GM15510 (cell line): ENCODE measurements around the gene IFRD2.

Experiments used
- POLR2A ChIP-seq: IDR thresholded peaks from 3 replicates; pipeline ENCODE4 v1.6.1; 2011; ENCODE audit warnings: borderline replicate concordance; ENCODE audit not compliant: insufficient read length; ENCODE audit errors: extremely low read depth

Gene IFRD2

GRCh38 chr3:50319181-50319893, 27.1 kb upstream of the IFRD2 start:
- TF ChIP-seq POLR2A = no peak

DNA sequence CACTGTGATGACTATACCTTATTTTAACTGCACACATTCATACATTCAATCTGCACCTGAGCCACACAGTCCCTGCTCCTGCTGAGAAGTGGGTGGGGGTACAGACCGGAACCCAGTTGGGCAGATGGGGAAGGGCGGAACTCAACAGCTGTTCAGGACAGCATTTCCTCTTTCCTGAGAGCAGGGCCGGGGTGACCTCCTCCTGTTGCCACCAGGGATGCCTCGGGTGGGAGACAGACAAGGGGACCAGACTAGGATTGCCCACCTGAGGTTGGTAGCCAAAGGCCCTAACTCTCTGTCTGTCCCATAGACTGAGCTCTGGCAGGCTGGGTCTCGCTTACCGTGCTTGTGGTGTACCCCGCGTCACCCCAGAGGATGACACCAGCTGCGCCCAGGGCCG, 26.4 kb upstream of the IFRD2 start:
- no peak for TF ChIP-seq POLR2A

DNA sequence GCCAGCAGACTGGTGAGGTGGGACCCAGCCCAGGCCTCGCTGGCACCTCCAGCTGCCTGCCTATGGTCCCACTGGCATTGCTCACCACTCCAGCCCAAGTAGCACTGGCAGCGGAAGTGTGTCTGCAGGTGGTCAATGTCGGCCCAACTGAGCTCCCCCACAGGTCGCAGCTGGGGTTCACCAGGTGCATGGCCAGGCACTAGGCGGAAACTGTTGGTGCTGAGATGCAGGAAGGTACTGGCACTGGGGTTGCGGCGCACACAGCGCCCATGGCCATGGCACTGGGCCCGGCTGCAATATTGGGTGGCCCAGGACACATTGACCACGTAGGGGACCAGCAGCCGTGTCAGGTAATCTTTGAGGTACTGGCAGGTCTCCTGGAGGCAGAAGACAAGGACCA, 25.9 kb upstream of the IFRD2 start:
- TF ChIP-seq POLR2A = no peak

GRCh38 chr3:50317300-50317699, 25.1 kb upstream of the IFRD2 start:
- no peak for TF ChIP-seq POLR2A

- TF ChIP-seq POLR2A = no peak
These were observed 24.5 kb upstream of the IFRD2 start for GRCh38 chr3:50316657-50317242.

DNA sequence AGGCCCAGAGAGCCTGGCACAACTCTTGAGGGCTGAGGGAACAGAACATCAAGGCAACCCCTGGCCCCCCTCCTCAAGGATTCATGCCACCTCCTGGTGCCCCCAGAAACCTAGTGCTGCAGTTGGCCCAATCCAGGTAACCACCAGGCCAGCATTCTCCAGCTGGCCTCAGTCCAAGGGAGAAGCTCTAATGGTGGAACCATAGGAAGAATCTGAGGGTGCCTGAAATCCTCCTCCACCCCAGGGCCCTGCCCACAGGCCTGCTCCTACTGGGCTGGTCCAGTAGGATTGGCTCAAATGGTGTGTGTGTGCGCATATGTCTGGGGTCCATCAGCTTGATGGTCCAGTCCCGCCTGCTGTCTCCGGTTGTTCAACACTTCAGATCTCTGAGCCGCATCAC, 22.6 kb upstream of the IFRD2 start:
- TF ChIP-seq POLR2A = no peak

DNA sequence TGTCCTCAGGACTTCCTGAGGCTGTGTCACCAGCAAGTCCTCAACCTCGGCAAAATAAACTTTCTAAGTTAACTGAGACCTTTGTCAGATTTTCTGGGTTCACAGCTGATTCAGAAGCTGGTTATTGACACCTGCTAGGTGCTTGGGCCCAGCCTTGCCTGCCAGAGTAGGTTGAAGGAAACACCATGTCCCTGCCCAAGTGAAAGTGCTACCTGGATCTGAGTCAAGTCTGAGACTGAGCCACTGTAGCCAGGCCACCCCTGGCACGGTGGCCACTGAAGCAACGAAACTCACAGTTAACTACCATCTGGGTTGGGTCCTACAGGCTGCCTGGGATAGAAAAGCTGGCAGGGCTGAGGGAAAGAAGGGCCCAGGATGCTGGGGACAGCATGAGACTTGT, 22.1 kb upstream of the IFRD2 start:
- no peak for TF ChIP-seq POLR2A

- no peak for TF ChIP-seq POLR2A
These were observed 12.4 kb upstream of the IFRD2 start for GRCh38 chr3:50304601-50305000.

DNA sequence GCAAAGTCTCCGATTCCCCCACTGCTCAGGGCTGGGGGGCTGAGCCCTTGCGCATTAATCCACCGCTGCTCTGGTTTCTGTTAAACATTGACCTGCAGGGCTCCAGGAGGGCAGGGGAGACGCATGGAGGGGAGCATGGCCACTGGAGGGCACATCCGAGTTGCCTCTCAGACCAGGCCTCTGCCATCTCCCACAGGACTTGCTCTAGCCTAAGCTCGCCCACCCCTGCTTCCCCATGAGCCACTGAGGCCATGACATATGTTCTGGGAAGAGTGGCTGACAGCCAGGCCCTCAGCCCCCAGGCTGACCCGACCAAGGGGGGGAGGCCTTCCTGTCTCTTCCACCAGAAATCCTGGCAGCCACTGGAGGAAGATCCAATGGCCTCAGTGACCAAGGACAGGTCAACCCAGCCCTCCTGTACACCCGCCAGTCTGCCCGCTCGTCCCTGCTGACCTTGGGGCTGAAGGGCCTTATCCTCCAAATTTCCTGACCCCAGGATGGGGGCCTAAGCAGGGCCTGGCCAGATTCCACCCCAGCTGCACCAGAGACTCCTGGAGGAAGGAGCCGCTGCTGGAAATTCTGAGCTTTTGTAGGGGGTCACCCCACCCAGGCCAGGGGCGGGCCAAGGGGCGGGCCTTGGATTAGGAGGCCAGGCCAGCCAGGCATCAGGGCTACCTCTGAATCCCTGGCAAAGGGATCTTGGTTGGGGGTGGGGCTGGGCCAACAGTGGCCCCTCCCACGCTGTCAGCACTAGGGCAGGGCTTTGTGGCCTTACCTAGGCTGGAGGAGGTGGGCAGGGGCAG, 11.0 kb upstream of the IFRD2 start, which contains the start of gene HYAL1:
TSS of gene HYAL1 (minus strand) at position 562 of the 803 bp plus-strand sequence. CDS start 618 bp downstream, outside the sequence.
- no peak for TF ChIP-seq POLR2A

DNA sequence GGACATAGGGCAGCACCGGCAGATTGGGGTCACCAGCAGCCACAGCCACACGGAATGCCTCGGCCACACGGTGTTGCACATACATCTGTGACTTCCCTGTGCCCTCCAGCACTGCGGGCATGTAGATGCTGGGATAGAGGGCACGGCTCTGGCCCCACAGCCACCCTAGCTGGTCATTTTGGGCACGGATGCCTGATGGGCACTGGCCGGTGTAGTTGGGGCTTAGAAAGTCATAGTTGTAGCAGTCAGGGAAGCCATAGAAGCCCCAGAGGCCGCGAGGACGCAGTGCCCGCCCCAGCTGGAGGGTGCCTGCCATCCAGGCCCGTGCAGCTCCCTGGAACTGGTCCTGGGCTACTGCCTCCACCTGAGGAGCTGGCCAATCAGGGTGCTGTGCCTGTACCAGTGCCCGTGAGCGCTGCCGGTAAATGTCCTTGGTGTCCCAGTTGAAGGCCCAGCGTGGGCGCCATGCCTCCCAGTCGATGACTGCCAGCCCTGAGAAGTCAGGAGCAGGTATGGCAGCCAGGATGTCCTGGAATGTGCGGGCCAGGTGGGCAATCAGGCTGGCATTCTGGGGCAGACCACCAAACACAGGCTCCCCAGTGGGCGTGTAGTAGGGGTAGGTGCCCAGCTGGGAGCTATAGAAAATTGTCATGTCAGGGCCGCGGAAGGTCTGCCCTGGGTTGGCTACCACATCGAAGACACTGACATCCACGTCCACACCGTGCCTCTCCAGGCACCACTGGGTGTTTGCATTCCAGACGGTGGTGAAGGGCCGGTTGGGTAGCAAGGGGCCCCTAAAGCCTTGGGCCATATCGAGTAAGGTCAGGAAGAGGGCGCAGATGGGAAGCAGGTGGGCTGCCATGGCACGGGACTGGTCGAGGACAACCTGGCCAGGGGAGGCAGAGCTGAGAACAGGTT, 10.1 kb upstream of the IFRD2 start:
- TF ChIP-seq POLR2A = no peak

DNA sequence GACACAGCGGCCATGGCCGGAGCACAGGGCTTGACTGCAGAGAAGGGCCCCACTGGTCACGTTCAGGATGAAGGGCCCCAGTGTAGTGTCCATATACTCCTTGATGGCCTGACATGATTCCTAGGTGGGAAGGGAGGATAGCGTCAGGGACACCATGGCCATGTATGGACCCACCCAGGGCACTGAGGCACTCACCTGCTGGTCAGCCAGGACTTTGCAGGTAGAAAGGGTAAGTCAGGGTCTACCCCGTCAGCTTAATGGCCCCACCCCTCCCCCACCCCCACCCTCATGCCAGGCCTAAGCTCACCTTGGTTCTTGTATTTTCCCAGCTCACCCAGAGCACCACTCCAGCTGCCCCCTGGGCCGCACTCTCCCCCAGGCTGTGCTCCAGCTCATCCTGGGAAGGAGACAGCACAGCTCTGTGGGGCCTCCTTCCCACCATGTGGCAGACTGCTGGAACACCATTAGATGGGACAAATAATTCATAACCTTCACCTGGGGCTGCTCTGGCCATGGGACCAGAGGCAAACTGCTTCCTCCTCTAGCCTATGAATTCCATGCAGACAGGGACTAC, 8.5 kb upstream of the IFRD2 start:
- TF ChIP-seq POLR2A = no peak

DNA sequence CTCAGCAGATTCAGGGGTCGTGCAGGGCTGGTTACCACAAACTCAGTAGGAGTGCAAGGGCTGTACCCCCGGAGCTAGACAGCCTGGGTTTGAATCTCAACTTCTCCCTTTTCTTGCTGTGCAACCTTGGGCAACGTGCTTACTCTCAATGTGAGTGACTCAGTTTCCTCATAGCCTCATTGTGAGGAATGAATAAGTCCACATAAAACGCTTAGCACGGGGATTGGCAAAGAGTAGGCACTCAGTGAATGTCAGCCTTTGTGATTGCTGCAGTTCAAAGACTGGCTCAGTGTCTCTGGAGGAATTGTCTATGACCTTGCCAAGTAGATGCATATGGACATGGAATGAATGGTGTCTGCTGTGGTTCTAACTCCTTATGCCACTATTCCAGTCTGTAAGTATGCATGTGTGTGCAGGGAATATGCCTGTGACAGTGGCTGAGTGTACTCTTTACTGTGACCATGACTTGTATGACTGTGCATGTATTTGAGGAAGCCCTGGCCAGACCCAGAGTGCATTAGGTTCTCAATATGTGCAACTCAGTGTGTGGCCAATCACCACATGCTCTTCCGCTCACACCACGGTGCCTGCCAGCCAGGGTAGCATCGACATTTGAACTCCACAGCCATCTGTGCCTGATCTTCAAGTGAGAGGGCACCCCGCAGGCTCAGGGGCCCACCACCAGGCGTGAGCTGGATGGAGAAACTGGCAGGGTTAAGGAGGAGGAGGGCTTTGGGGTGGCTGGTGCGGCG, 7.9 kb upstream of the IFRD2 start:
- no peak for TF ChIP-seq POLR2A

DNA sequence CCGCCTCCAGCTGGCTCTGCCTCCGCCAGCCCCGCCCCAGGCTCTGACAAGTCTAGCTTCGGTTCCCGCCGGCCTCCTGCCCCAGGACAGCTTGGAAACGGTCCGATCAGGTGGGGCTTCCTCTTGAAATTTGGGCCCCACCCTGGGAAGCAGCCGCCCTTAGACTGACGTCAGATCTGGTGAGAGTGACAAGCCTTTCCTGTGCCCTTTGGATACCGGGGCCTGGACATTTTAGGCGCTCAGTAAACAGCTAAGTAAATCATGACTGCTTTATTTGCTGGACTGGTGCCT, 7.4 kb upstream of the IFRD2 start:
- no peak for TF ChIP-seq POLR2A
